GM10266 (cell line): ENCODE measurements around the gene ABCC9.

Experiments used
- DNase-seq: peaks from one replicate; pipeline ENCODE4 v3.0.0; 2012; ENCODE audit errors: extremely low spot score
- TF ChIP-seq, protein P1 (sequence below): IDR thresholded peaks from 2 replicates; pipeline ENCODE4 v1.5.1; 2012; ENCODE audit warnings: mild to moderate bottlenecking, low read depth; ENCODE audit not compliant: control insufficient read depth, insufficient read depth; ENCODE audit errors: missing control alignments

The ABCC9 gene

DNA sequence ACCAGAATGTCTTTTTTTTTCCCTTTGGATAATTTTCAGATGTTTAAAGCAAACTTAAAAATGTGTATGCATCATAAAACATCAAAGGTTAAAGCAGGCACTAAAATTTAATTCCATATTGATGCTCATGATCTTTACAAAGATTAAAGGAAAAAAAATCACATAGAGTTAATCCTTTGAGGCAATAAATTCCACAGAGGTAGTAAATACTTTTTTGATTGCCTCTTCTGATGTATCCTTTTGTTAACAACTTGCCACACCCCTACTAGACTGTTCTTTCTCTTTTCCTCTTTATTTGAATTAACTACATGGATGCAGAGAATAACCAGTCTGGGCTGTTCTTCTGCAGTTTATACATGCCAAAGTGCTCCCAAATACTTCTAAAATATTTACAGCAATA lies 121.5 kb downstream of the ABCC9 start:
- TF ChIP-seq, protein P1, sequence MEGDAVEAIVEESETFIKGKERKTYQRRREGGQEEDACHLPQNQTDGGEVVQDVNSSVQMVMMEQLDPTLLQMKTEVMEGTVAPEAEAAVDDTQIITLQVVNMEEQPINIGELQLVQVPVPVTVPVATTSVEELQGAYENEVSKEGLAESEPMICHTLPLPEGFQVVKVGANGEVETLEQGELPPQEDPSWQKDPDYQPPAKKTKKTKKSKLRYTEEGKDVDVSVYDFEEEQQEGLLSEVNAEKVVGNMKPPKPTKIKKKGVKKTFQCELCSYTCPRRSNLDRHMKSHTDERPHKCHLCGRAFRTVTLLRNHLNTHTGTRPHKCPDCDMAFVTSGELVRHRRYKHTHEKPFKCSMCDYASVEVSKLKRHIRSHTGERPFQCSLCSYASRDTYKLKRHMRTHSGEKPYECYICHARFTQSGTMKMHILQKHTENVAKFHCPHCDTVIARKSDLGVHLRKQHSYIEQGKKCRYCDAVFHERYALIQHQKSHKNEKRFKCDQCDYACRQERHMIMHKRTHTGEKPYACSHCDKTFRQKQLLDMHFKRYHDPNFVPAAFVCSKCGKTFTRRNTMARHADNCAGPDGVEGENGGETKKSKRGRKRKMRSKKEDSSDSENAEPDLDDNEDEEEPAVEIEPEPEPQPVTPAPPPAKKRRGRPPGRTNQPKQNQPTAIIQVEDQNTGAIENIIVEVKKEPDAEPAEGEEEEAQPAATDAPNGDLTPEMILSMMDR, result no peak
- no peak for DNase-seq

DNA sequence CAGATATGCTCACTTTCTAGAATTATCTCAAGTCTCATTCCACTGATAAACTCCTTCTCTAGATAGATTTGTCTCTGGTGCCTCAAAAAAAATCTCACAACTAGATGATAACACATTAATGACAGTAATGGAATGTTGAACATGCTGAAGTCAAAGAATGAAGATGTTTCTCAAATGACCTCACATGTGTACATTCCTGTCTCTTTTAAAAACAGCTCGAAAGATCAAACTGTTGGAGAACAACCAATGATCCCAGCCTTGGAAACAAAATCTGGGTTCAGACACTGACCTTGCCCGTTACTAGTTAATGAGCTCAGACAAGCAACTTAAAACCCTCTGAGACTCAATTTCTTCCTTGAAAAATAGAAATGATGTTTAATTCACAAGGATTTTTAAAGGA lies 122.0 kb downstream of the ABCC9 start:
- TF ChIP-seq, protein P1, result no peak
- DNase-seq, result no peak

DNA sequence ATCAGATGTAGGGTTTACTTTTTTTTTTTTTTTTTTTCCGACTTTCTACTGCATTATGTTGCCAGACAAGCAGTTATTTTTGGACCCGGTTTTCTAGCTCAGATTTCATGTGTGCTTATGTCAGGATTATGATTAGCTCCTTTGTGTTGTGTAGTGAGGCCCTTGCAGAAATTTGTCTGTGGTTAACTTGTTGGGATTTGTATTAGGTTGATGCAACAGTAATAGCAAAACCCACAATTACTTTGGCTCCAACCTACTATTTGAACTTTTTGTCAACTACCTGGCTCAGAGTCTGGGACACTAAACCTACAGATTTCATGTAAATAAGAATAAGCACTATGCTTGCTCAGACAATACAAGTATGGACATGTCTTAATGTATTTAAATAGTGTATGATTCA lies 122.6 kb downstream of the ABCC9 start:
- TF ChIP-seq, protein P1, result no peak
- DNase-seq, result no peak

DNA sequence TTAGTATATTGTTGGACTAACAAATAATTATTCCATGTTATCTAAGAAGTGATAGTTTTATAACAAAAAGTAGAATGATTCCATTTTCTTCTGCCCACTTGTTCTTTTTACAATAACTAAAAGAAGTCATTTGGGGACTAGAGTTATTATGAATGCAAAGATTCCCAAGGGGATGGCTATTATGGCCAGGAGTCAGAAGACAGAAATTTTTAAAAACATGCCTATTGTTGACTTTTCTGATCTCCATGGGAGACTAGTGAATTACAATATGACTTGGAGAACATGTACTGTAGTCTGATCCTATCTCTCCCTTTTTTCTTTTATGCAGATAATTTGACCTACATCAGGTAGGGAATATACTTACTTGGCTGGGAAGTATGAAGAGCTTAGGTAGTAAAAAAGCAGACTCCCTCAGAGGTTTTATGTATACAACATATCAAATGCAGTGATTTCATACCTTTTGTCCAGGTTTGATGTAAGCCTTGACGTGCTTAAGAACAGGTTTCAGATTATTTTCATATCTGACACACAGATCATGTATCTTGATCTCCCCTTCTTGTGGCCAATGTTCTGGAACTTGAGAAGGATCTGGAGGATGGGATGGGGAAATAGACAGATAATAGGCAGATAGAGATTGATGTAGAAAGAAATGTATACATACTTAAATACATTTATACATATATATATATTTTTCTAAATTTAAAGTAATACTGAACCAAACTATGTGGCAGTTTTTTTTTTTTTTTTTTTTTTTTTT lies 125.7 kb downstream of the ABCC9 start:
- DNase-seq, result no peak
- TF ChIP-seq, protein P1, result no peak

DNA sequence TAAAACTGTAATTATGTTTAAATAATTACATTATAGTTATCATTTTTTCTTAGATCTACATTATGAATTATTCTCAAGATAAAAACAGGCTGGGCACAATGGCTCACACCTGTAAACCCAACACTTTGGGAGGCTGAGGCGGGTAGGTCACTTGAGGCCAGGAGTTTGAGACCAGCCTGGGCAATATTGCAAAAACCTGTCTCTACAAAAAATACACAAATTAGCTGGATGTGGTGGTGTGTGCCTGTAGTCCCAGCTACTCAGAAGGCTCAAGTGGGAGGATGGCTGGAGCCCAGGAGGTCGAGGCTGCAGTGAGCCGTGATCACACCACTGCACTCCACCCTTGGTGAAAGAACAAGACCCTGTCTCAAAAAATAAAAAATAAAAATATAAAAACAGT lies 126.4 kb downstream of the ABCC9 start:
- TF ChIP-seq, protein P1, result no peak
- no peak for DNase-seq

DNA sequence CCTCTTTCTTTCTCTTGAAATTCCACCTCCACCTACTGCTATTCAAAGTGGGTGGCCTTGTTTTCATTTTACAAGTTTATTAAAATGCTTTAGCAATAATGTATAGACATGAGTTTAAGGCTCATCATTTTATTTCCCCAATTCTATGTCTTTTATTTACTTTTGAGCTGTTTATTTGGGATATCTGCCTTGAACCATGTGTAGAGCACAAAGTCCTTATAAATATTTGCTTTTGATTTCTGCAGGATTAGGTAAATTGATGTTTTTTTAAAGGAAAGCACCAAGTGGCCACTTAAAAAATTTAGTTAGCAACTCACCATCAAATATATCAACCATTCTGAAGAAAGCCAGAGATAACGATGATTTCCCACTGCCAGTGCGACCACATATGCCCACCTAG lies 126.9 kb downstream of the ABCC9 start:
- DNase-seq, result no peak
- TF ChIP-seq, protein P1, result no peak

DNA sequence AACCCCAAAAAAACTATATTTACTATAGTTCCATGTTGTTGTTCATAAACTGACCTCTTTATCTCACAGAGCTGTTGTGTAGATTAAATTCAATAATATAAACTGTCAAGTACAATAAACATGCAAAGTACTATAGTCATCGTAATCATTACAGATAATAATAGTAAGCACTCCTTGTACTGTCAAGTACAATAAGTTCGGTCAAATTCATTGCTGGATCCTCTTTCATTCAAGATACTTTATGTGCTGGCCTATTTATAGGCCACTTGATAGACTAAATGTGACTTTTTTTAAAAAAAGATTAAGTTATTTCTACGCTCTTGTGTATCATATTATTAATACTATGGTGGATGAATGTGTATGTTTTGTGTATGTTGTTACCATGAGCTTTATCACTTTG lies 127.5 kb downstream of the ABCC9 start:
- TF ChIP-seq, protein P1, result no peak
- no peak for DNase-seq
